ENCODE measurements around the gene LYZL1. TPM values are rescaled to one million over a fixed set of nuclear protein-coding genes. Genes with fewer than 3 reads are reported as not detected.

Gene LYZL1
- total and polyA plus RNA-seq, 2 donors (not counting 1 experiment from before 2014, with no cell fraction given): not detected

DNA sequence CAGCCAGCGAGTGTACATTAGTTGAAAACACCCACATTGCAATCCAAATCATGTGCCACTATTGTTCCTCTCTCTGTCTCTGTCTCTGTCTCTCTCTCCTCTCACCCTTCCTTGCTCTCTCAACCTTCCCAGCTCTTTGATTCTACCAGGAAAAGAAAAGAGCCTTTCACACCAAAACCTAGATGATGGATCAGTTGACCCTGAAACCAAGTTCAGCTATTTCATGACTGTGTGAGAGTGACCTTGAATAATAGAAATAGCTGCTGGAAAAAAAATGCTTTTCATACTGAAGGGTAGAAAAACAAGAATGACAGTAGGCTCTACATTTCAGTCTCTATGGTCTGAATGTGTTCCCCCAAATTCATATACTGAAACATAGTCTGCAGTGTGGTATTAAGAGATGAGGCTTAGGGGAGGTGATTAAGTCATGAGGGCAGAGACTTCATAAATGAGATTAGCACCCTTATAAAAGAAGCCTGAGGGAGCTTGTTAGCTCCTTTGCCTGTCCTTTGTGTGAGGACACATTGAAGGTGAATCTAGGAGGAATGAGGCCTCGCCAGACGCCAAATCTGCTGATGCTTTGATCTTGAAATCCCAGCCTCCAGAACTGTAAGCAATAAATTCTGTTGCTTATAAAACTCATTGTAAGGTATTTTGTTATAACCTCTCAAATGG, 65.2 kb downstream of the LYZL1 start:
- TF ChIP-seq EZH2 (IDR thresholded peaks at IDR 0.05; ENCODE audit: low read length, missing control alignments) (no peak), CTCF (conservative IDR thresholded peaks at IDR 0.05 in 1 of 2, IDR thresholded peaks at IDR 0.05 in 1 of 2; ENCODE audit: low read depth in 1 of 2, low read length in 2 of 2) (no peak)
- DNase-seq (ENCODE audit: low read depth in 2 of 2): no peak

DNA sequence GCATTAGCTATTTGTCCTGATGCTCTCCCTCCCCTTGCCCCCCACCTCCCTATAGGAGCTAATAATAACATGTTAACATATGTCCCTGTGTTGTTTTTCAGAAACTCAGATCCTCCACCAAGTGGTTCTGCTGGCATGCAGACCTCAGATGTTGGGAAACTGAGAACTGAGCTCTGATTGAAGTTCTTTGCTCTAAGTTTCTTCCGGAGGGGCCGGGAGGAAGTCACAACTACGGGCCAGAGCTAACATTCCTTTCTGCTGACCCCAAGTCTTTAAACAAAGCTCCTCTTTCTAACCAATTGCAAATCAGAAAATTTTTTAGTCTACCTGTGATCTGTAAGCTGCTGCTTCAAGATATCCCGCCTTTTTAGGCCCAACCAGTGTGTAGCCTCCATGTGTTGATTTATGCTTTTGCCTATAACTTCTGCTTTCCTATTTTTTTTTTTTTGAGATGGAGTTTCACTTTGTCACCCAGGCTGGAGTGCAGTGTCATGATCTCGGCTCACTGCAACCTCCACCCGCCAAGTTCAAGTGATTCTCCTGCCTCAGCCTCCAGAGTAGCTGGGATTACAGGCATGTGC, 66.6 kb downstream of the LYZL1 start:
- Histone ChIP-seq H2AFZ (ENCODE audit: low read length) (no peak overlapping the region), H3K36me3 (ENCODE audit: control insufficient read depth, insufficient read depth, low read length) (no peaks in the 10 kb centered on the region), H3K4me1 (ENCODE audit: control insufficient read depth, extremely low read depth, insufficient read depth, low read length) (no peaks in the 10 kb centered on the region), H3K4me2 (ENCODE audit: extremely low read depth, insufficient read depth, low read length) (no peak overlapping the region), H3K27ac (ENCODE audit: insufficient read depth, low read length) (no peak overlapping the region), H3K4me3 (replicated peaks in 1 of 4; ENCODE audit: control extremely low read depth in 1 of 4, insufficient read depth in 1 of 4, low read depth in 3 of 4, low read length in 4 of 4) (no peak overlapping the region), H4K20me1 (ENCODE audit: control insufficient read depth, extremely low read depth, insufficient read depth, low read length) (no peaks in the 10 kb centered on the region), H3K9me3 (ENCODE audit: control insufficient read depth, insufficient read depth, low read depth, low read length) (no peaks in the 10 kb centered on the region), H3K79me2 (ENCODE audit: control insufficient read depth, insufficient read depth, low read length) (no peaks in the 10 kb centered on the region), H3K27me3 (ENCODE audit: control insufficient read depth, insufficient read depth, low read length) (no peaks in the 10 kb centered on the region), H3K9ac (ENCODE audit: insufficient read depth, low read length) (no peak overlapping the region)
- no peak for TF ChIP-seq EZH2 (IDR thresholded peaks at IDR 0.05; ENCODE audit: low read length, missing control alignments)
- no peak for TF ChIP-seq CTCF (conservative IDR thresholded peaks at IDR 0.05 in 1 of 2, IDR thresholded peaks at IDR 0.05 in 1 of 2; ENCODE audit: low read depth in 1 of 2, low read length in 2 of 2)
- DNase-seq (ENCODE audit: low read depth in 2 of 2): no peak

More for the DNA sequence above, 65.2 kb downstream of the LYZL1 start:
- Histone ChIP-seq H4K20me1 (ENCODE audit: control insufficient read depth, extremely low read depth, insufficient read depth, low read length) (no peaks in the 10 kb centered on the region), H3K79me2 (ENCODE audit: control insufficient read depth, insufficient read depth, low read length) (no peaks in the 10 kb centered on the region), H3K9me3 (ENCODE audit: control insufficient read depth, insufficient read depth, low read depth, low read length) (no peaks in the 10 kb centered on the region), H3K4me2 (ENCODE audit: extremely low read depth, insufficient read depth, low read length) (no peak overlapping the region), H3K9ac (ENCODE audit: insufficient read depth, low read length) (no peak overlapping the region), H3K27ac (ENCODE audit: insufficient read depth, low read length) (no peak overlapping the region), H3K27me3 (ENCODE audit: control insufficient read depth, insufficient read depth, low read length) (no peaks in the 10 kb centered on the region), H2AFZ (ENCODE audit: low read length) (no peak overlapping the region), H3K36me3 (ENCODE audit: control insufficient read depth, insufficient read depth, low read length) (no peaks in the 10 kb centered on the region), H3K4me3 (replicated peaks in 1 of 4; ENCODE audit: control extremely low read depth in 1 of 4, insufficient read depth in 1 of 4, low read depth in 3 of 4, low read length in 4 of 4) (no peak overlapping the region), H3K4me1 (ENCODE audit: control insufficient read depth, extremely low read depth, insufficient read depth, low read length) (no peaks in the 10 kb centered on the region)

- H3K4me1 ChIP-seq (ENCODE audit: control insufficient read depth, extremely low read depth, insufficient read depth, low read length): no peaks in the 10 kb centered on the region
- no peaks in the 10 kb centered on the region for H3K79me2 ChIP-seq (ENCODE audit: control insufficient read depth, insufficient read depth, low read length)
- TF ChIP-seq EZH2 (IDR thresholded peaks at IDR 0.05; ENCODE audit: low read length, missing control alignments) (no peak), CTCF (conservative IDR thresholded peaks at IDR 0.05 in 1 of 2, IDR thresholded peaks at IDR 0.05 in 1 of 2; ENCODE audit: low read depth in 1 of 2, low read length in 2 of 2) (no peak)
- no peaks in the 10 kb centered on the region for H4K20me1 ChIP-seq (ENCODE audit: control insufficient read depth, extremely low read depth, insufficient read depth, low read length)
- peak in 1 of 2 donors; percentile 67 for DNase-seq (ENCODE audit: low read depth in 2 of 2)
- no peak overlapping the region for H3K4me2 ChIP-seq (ENCODE audit: extremely low read depth, insufficient read depth, low read length)
- H3K27ac ChIP-seq (ENCODE audit: insufficient read depth, low read length): no peak overlapping the region
- H2AFZ ChIP-seq (ENCODE audit: low read length): no peak overlapping the region
- H3K27me3 ChIP-seq (ENCODE audit: control insufficient read depth, insufficient read depth, low read length): no peaks in the 10 kb centered on the region
- no peaks in the 10 kb centered on the region for H3K36me3 ChIP-seq (ENCODE audit: control insufficient read depth, insufficient read depth, low read length)
- no peak overlapping the region for H3K4me3 ChIP-seq (replicated peaks in 1 of 4; ENCODE audit: control extremely low read depth in 1 of 4, insufficient read depth in 1 of 4, low read depth in 3 of 4, low read length in 4 of 4)
- no peak overlapping the region for H3K9ac ChIP-seq (ENCODE audit: insufficient read depth, low read length)
- H3K9me3 ChIP-seq (ENCODE audit: control insufficient read depth, insufficient read depth, low read depth, low read length): no peaks in the 10 kb centered on the region
Observed at GRCh38 chr10:29356931-29357330, 68.1 kb downstream of the LYZL1 start.
